Measurements from ENCODE around the gene PLXNC1.

PLXNC1 gene

GRCh38 chr12:94218233-94218632, 69.9 kb downstream of the PLXNC1 start:
- no peak for TF ChIP-seq CTCF (IDR thresholded peaks at IDR 0.05)
- intact Hi-C loops (cut with DNase I; ENCODE audit: low total_unique reads): no loop called here
- no peak overlapping the region for H3K27ac ChIP-seq
- no peaks in the 10 kb centered on the region for H3K4me1 ChIP-seq
- no peaks in the 10 kb centered on the region for H3K36me3 ChIP-seq
- H3K9me3 ChIP-seq: no peaks in the 10 kb centered on the region
- H3K4me3 ChIP-seq: no peak overlapping the region
- DNase-seq: no peak
- H3K27me3 ChIP-seq: no peaks in the 10 kb centered on the region

- H3K4me1 ChIP-seq: no peaks in the 10 kb centered on the region
- no peak overlapping the region for H3K4me3 ChIP-seq
- intact Hi-C loops (cut with DNase I; ENCODE audit: low total_unique reads): no loop called here
- no peaks in the 10 kb centered on the region for H3K27me3 ChIP-seq
- DNase-seq: no peak
- no peak for TF ChIP-seq CTCF (IDR thresholded peaks at IDR 0.05)
- no peaks in the 10 kb centered on the region for H3K36me3 ChIP-seq
- no peak overlapping the region for H3K27ac ChIP-seq
- H3K9me3 ChIP-seq: no peaks in the 10 kb centered on the region
Measured at GRCh38 chr12:94219622-94220302, 71.4 kb downstream of the PLXNC1 start.

DNA sequence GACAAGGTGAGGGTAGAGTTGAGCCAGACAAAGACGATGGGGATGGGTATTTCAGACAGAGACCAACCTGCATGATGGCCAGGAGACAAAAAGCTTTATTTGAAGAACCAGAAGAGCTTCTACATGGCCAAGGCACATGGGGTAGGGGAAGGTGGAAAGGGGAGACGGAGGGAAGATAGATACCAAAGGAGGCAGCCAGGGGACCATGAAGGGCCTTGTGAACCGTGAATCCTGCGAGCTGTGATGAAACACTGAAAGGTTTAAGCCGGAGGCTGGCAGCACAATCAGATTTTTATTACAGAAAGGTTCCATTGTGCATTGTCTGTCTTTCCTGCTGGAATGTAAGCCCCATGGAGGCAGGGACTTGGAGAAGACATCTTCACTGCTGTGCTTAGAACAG, 72.4 kb downstream of the PLXNC1 start:
- Histone ChIP-seq H3K36me3 (no peaks in the 10 kb centered on the region), H3K4me1 (no peaks in the 10 kb centered on the region), H3K27ac (no peak overlapping the region), H3K4me3 (no peak overlapping the region), H3K27me3 (no peaks in the 10 kb centered on the region), H3K9me3 (no peaks in the 10 kb centered on the region)
- TF ChIP-seq CTCF (IDR thresholded peaks at IDR 0.05): no peak
- DNase-seq: no peak
- intact Hi-C loops (cut with DNase I; ENCODE audit: low total_unique reads): no loop called here

DNA sequence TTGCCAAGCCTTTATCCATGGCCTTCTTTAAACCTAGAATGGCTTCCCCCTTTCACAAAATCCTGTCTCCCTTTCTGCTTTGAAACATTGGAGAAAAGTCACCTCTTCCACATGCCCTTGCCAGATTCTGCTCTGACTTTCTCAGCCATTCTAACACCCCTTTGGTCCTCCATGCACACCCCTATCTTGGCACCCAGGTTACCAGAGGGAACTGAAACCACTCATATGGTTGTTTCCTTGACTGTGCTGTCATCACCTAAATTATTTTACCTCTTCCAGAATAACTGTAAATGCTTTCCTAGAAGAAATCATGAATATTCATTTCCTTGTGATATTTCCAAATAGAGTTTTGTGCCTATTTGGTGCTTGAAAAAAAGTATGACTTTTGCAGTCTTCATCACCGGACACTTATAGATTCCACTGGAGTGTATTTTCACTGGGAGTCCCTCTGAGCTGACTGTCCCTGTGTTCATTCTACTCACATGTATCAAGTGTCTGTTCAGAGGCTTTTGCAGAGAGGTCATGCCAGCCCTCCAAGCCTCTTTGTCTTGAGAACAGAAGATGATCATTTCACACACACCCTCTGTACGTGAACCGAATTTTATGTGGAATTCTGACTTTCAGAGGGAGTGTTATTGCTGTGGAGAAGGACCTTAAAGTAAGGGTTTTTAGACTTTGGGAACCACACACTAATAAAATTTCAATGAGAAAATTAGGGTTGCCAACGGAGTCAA, 74.1 kb downstream of the PLXNC1 start:
- Histone ChIP-seq H3K4me3 (no peak overlapping the region), H3K27me3 (no peaks in the 10 kb centered on the region), H3K27ac (no peak overlapping the region), H3K9me3 (no peaks in the 10 kb centered on the region), H3K4me1 (no peaks in the 10 kb centered on the region), H3K36me3 (no peaks in the 10 kb centered on the region)
- no peak for DNase-seq
- TF ChIP-seq CTCF (IDR thresholded peaks at IDR 0.05): no peak
- intact Hi-C loops (cut with DNase I; ENCODE audit: low total_unique reads): no loop called here

GRCh38 chr12:94223842-94224241, 75.5 kb downstream of the PLXNC1 start:
- Histone ChIP-seq H3K4me1 (no peaks in the 10 kb centered on the region), H3K4me3 (no peak overlapping the region), H3K9me3 (no peaks in the 10 kb centered on the region), H3K27ac (no peak overlapping the region), H3K27me3 (no peaks in the 10 kb centered on the region), H3K36me3 (no peaks in the 10 kb centered on the region)
- intact Hi-C loops (cut with DNase I; ENCODE audit: low total_unique reads): no loop called here
- no peak for DNase-seq
- no peak for TF ChIP-seq CTCF (IDR thresholded peaks at IDR 0.05)

Data from tibial artery (tissue), 4 donors.